Measurements from ENCODE around the gene GK2.

Gene GK2

GRCh38 chr4:79408063-79408462 is at the start of gene GK2:
TSS of gene GK2 (minus strand) at chr4:79408228. CDS start at chr4:79408200, 28 bp downstream.
- DNase-seq (ENCODE audit: low spot score) (no peak), FAIRE-seq (no peak)

- DNase-seq (ENCODE audit: low spot score) = no peak
- FAIRE-seq = no peak
Observed at GRCh38 chr4:79455216-79455615, 47.2 kb upstream of the GK2 start.

GRCh38 chr4:79454656-79455055 is 46.6 kb upstream of the GK2 start:
- no peak for FAIRE-seq
- DNase-seq (ENCODE audit: low spot score) = no peak

- FAIRE-seq (no peak), DNase-seq (ENCODE audit: low spot score) (no peak)
Observed at GRCh38 chr4:79450053-79450452, 42.0 kb upstream of the GK2 start.

- no peak for FAIRE-seq
Observed at GRCh38 chr4:79446145-79446544, 38.1 kb upstream of the GK2 start.

DNA sequence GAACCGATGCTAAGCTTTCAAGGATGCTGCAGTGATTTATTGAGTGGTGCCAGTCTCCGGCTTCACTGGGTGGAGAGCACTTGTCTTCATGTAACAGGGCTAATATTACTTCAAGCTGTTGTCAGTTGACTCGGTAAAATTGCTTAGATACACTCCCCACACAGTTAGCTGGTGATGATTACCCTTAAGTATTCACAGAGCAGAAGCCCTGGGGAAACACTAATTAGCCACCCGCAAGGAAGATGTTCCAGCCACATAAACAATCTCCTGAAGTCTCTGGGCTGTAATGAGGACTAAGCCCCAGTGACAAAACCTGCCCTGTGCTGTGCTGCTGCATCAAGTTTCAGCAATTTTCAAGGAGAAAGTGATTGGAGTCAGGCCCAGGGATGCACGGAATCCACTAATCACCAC is 37.3 kb upstream of the GK2 start:
- no peak for DNase-seq (ENCODE audit: low spot score)
- FAIRE-seq = no peak

More at GRCh38 chr4:79446145-79446544, 38.1 kb upstream of the GK2 start:
- no peak for DNase-seq (ENCODE audit: low spot score)

DNA sequence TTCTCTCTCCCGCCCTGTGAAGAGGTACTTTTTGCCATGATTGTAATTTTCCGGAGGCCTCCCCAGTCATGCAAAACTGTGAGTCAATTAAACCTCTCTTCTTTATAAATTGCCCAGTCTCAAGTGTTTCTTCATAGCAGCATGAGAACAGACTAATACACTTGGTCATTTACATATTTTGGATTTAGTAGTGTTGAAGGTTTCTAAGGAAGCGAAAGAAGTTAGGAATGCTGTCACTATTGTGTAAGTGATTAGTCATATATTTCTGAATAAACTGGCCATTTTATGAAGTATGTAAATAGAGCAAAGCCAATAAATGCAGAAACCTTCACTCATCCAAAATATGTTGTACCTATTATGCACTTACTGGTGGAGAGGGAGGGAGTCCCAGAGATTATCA is 34.4 kb upstream of the GK2 start:
- FAIRE-seq = no peak
- DNase-seq (ENCODE audit: low spot score) = no peak

DNA sequence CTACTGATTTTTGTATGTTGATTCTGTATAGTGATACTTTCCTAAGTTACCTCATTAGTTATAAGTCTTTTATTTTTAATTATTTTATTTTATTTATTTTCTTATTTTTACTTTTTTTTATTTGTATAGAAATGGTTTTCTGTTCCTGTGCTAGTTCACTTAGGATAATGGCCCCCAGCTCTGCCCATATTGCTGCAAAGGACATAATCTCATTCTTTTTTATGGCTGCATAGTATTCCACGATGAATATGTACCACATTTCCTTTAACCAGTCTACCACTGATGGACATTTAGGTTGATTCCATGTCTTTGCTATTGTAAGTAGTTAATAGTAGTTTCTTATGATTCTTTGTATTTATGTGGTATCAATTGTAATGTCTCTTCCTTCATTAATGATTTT is 31.5 kb upstream of the GK2 start:
- FAIRE-seq (no peak), DNase-seq (ENCODE audit: low spot score) (no peak)

DNA sequence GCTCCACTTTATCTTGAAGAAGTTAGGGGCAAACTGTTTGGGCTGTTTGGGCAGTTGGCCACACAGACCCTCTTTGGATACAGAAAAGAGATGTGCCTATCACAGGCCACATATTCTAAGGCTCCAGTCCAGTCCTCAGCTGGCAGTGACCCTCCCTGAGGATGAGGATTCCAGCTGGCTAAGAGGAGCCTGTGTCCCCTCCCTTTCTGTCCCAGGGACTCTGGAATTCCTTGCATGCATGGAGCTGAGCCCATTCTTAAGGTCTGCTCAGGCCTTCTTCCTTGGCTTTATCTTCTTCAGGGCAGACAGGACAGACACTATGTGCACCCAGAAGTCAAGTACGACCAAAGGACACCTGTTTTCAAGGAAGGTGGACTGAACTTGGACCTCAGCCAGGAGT is 23.8 kb upstream of the GK2 start:
- no peak for FAIRE-seq

GRCh38 chr4:79429113-79429903 is 21.3 kb upstream of the GK2 start:
- DNase-seq (ENCODE audit: low spot score) = no peak
- FAIRE-seq = no peak

More for the DNA sequence above, 23.8 kb upstream of the GK2 start:
- DNase-seq (ENCODE audit: low spot score) = no peak

DNA sequence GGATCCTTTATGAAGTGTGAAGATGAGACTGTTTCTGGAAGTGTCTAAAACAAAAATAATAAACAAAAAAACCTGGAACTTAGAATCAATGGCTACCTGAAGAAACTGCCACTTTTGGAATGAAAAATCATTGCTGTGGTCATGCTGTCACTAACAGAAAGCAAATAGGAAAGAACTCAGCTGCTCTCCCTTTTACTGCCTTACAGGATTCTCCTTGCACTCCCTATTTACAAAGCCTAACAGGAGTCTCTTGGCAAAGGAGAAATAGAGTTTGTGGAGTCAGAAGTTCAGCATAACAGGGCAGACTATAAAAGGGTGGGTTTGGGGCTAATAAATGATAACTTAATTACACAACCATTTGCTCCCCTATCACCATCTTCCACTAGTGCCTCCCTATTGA is 19.0 kb upstream of the GK2 start:
- DNase-seq (ENCODE audit: low spot score) = no peak
- FAIRE-seq = no peak

GRCh38 chr4:79425586-79425985 is 17.6 kb upstream of the GK2 start:
- no peak for DNase-seq (ENCODE audit: low spot score)
- FAIRE-seq = no peak

- DNase-seq (ENCODE audit: low spot score) (no peak), FAIRE-seq (no peak)
Observed at GRCh38 chr4:79421483-79421882, 13.5 kb upstream of the GK2 start.

- FAIRE-seq = no peak
Observed at GRCh38 chr4:79413886-79414285, 5.9 kb upstream of the GK2 start.

DNA sequence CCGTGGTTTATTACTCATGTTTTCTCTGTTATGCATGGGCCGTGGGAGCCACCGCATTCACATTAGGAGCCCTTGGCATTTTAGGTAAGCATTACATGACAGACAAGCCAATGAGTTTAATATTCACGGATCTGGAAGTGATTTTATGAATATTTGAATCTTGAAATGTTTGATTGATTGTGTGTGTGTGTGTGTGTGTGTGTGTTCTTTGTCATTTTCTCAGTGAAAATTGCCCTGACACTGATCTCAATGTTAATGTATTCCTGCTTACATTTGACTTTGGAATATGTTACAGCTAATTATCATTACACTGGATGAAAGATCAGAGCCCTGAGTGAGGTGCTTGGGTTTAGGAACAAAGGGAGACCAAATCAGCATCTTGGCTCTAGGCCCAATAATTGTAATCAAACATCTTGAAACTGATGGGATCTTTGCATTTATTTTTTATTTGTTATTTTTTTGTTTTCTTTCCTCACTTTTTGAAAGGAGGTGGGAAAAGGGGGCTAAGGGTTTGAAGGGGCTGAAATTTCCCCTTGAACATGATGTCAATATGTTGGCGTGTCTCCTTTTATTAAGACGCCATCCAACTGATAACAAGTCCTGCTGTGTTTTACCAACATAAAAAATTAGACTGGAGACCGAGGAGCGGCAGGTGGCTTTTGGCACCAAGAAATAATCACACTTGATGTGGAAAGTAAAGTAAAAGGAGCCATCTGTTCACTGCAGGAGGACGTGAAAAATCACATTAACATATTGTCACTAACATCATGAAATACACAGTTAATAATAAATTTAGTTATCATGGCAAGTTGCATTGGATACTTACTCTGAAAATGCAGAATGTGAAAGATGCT is 5.2 kb upstream of the GK2 start:
- DNase-seq (ENCODE audit: low spot score) (no peak), FAIRE-seq (no peak)

More at GRCh38 chr4:79413886-79414285, 5.9 kb upstream of the GK2 start:
- DNase-seq (ENCODE audit: low spot score) = no peak

DNA sequence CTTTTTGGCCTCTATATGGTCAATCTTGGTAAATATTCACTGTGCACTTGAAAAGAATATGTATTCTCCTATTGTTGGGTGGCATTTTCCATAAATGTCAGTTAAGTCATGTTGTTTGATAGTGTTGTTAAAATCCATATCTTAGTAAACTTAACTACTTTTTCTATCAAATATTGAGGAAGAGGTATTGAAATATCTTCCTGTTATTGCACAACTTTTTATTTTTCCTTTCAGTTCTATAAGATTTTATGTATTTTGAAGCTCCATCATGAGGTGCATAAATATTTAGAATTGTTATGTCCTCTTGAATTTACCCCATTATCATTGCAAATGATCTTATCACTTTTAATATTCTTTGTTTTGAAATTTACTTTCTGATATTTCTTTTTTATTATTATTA is 3.4 kb downstream of the GK2 start:
- FAIRE-seq (no peak), DNase-seq (ENCODE audit: low spot score) (no peak)

DNA sequence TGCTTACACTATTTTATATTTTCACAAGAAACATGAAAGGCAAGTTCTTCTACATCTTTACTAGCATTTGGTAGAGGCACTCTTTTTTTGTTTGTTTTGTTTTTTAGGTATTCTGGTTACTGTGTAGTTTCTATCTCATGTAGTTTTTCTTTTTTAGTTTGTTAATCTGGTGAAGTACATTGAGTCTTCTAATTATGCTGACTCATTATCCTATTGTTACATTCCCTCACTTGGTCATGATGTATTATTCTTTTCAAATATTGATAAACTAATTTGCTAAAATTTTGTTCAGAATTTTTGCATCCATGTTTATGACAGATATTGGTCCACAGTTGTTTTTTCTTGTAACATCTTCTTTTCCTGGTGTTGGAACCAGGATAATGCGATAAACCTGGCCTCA is 4.7 kb downstream of the GK2 start:
- FAIRE-seq = no peak
- no peak for DNase-seq (ENCODE audit: low spot score)

- FAIRE-seq (no peak), DNase-seq (ENCODE audit: low spot score) (no peak)
Observed at GRCh38 chr4:79402332-79402851, 5.6 kb downstream of the GK2 start.

GRCh38 chr4:79399076-79399475 is 9.0 kb downstream of the GK2 start:
- FAIRE-seq = no peak
- no peak for DNase-seq (ENCODE audit: low spot score)

DNA sequence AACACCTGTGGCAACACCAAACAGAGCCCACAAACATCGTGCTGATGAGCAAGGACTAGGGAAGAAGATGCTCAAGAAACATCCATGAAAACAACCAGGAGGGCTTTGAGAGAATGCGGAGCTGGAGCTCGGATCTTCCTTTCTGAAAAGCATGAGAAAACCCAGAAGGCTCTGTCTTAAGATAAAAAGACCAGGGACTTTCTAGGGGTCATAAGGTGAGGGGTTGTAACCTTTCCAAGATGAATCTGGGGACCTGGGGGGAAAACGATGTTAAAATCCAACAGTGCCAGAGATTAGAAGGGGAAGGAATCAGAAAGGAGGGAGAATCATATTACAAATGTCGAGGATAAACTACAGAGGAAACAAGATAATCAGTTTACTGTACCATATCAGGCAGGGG is 10.1 kb downstream of the GK2 start:
- DNase-seq (ENCODE audit: low spot score) = no peak
- no peak for FAIRE-seq

- DNase-seq (ENCODE audit: low spot score) = no peak
- FAIRE-seq = no peak
Observed at GRCh38 chr4:79396794-79397193, 11.2 kb downstream of the GK2 start.

- DNase-seq (ENCODE audit: low spot score) = no peak
- no peak for FAIRE-seq
Observed at GRCh38 chr4:79395841-79396240, 12.2 kb downstream of the GK2 start.
